NT2/D1 (cell line): ENCODE data around the gene ERH.

ENCODE experiments used
- DNase-seq: peaks from one replicate; pipeline ENCODE4 v3.0.0-alpha.2; 2011; ENCODE audit warnings: low read depth, low spot score
- H3K27me3 ChIP-seq: 2 replicates; pipeline ENCODE4 v1.6.0; 2011; ENCODE audit warnings: mild to moderate bottlenecking; ENCODE audit not compliant: insufficient read length, insufficient read depth
- H3K36me3 ChIP-seq: 2 replicates; pipeline ENCODE4 v1.6.1; 2011; ENCODE audit warnings: mild to moderate bottlenecking, low read length, mixed read lengths; ENCODE audit not compliant: insufficient read depth, insufficient read length
- H3K4me1 ChIP-seq: 2 replicates; pipeline ENCODE4 v1.5.1; 2011; ENCODE audit not compliant: insufficient read depth, insufficient read length
- H3K4me3 ChIP-seq: 2 replicates; pipeline ENCODE4 v1.5.1; 2011; ENCODE audit warnings: low read depth; ENCODE audit not compliant: insufficient read length
- H3K9ac ChIP-seq: 2 replicates; pipeline ENCODE4 v1.6.0; 2011; ENCODE audit warnings: low read depth; ENCODE audit not compliant: insufficient read length
- H3K9me3 ChIP-seq: 2 replicates; pipeline ENCODE4 v1.5.1; 2011; ENCODE audit warnings: mild to moderate bottlenecking, low read length; ENCODE audit not compliant: insufficient read depth
- SUZ12 ChIP-seq: IDR thresholded peaks from 2 replicates; pipeline ENCODE4 v1.6.1; 2011; ENCODE audit not compliant: insufficient read length, insufficient read depth; ENCODE audit errors: extremely low read depth
- YY1 ChIP-seq: IDR thresholded peaks from 2 replicates; pipeline ENCODE4 v1.6.1; 2011; ENCODE audit not compliant: insufficient read length, insufficient read depth
- ZNF274 ChIP-seq: IDR thresholded peaks from 2 replicates; pipeline ENCODE4 v1.6.1; 2011; ENCODE audit warnings: mild to moderate bottlenecking, low read depth, low read length

Gene ERH

DNA sequence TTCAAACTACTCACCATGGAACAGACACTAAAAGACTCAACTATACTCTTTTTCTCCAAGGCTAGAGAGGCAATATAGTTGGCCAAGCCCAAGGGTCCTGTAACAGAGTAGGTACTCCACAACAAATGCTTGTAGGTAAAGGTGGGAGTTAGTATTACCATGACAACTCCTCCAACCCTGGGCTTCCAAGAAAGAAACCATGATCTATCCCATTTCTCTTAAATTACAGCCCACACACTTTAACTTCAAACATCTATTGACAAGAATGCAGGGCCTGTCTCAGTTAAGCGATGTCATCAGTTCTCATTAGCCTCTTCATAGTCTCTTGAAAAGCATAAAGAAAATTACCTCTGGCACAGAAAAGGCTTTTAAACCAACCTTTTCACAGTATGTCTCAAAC, 25.0 kb downstream of the ERH start:
- Histone ChIP-seq H3K9me3 (no peaks in the 10 kb centered on the region), H3K9ac (no peak overlapping the region), H3K4me1 (no peaks in the 10 kb centered on the region), H3K4me3 (no peak overlapping the region), H3K36me3 (peaks cover 29% of the 10 kb centered on the region), H3K27me3 (no peaks in the 10 kb centered on the region)
- TF ChIP-seq ZNF274 (no peak), SUZ12 (no peak)
- DNase-seq, result no peak

DNA sequence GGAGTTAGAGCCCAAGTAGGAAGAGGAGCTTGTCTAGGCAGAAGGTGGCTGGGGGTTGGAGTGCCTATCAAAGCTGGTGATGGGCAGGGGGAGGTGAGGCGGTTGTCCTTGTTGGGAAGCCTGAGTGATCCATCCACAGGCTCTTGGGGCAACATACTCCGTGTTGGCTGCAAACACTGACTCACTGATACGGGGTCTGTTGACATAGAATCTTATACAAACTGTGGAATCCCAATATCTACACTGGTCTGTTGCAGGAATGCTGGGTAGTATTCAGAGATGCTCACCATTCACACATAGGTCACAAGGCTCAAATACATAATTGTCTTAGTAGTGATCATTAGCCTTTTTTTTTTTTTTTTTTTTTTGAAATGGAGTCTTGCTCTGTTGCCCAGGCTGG, 26.0 kb downstream of the ERH start:
- TF ChIP-seq YY1 (no peak), SUZ12 (no peak), ZNF274 (no peak)
- H3K9ac ChIP-seq, result no peak overlapping the region
- H3K4me3 ChIP-seq, result no peak overlapping the region
- no peaks in the 10 kb centered on the region for H3K27me3 ChIP-seq
- H3K4me1 ChIP-seq, result no peaks in the 10 kb centered on the region
- DNase-seq, result no peak
- peaks cover 23% of the 10 kb centered on the region for H3K36me3 ChIP-seq
- H3K9me3 ChIP-seq, result no peaks in the 10 kb centered on the region

DNA sequence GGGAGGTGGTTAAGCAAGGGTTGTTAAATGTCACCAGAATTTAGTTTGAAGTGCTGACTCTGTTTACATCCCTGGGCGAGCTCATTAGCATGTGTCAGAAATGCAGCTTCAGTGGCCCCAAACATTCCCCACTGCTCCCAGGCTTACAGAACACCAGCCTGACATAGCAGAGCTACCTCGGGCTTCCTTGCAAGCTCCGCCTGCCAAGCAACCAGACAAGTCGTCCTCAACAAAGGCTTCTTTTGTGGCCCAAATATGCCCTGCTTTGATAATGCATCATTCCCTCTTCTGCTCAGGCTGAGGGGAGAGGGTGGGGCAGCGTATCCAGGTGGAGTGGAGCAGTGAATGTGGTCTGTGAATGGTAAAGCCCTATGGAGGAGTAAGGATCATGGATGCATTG, 28.0 kb downstream of the ERH start:
- H3K27me3 ChIP-seq, result no peaks in the 10 kb centered on the region
- peaks cover 9% of the 10 kb centered on the region for H3K36me3 ChIP-seq
- TF ChIP-seq SUZ12 (no peak), ZNF274 (no peak), YY1 (no peak)
- H3K9me3 ChIP-seq, result no peaks in the 10 kb centered on the region
- no peak overlapping the region for H3K4me3 ChIP-seq
- no peak overlapping the region for H3K9ac ChIP-seq
- DNase-seq, result no peak
- no peaks in the 10 kb centered on the region for H3K4me1 ChIP-seq

DNA sequence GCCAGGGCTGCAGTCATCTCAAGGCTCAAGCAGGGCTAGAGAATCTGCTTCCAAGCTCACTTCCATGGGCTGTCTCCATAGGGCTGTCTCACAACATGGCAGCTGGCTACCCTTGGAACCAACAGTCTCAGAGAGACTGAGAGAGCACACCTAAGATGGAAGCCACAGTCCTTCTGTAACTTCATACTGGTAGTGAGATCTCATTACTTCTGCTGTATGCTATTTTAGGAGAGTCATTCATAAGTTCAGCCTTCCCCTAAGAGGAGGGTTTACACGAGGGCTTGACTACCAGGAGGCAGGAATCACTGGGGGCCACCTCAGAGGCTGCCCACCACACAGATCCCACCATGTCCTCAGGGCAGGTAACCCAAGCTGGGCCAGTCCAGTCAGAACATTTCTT, 29.7 kb downstream of the ERH start:
- TF ChIP-seq YY1, result no peak
- TF ChIP-seq ZNF274, result no peak
- no peak for TF ChIP-seq SUZ12
- Histone ChIP-seq H3K9me3 (no peaks in the 10 kb centered on the region), H3K27me3 (no peaks in the 10 kb centered on the region), H3K36me3 (peaks cover 5% of the 10 kb centered on the region), H3K4me3 (no peak overlapping the region), H3K9ac (no peak overlapping the region), H3K4me1 (no peaks in the 10 kb centered on the region)
- DNase-seq, result no peak

DNA sequence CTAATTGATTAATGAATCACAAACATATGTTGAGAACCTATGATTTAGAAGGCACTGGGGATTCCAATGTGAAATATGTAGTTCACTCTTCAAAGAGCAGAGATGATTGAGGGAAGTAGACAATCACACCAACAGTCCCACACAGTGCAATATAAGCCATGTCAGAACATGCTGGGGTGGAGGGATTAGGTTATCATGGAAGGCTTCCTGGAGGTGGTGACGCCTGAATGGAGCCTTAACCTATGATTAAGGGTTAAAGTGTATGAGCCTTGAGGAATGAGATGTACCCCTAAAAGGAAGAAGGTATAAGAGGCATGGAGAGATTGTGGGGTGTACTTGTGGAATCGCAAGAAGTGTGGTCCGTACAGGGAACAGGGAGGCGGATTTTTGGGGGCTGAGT, 31.3 kb downstream of the ERH start:
- H3K9ac ChIP-seq, result no peak overlapping the region
- H3K9me3 ChIP-seq, result no peaks in the 10 kb centered on the region
- no peak overlapping the region for H3K4me3 ChIP-seq
- H3K36me3 ChIP-seq, result no peaks in the 10 kb centered on the region
- no peak for DNase-seq
- no peaks in the 10 kb centered on the region for H3K4me1 ChIP-seq
- TF ChIP-seq ZNF274 (no peak), SUZ12 (no peak), YY1 (no peak)
- H3K27me3 ChIP-seq, result no peaks in the 10 kb centered on the region

DNA sequence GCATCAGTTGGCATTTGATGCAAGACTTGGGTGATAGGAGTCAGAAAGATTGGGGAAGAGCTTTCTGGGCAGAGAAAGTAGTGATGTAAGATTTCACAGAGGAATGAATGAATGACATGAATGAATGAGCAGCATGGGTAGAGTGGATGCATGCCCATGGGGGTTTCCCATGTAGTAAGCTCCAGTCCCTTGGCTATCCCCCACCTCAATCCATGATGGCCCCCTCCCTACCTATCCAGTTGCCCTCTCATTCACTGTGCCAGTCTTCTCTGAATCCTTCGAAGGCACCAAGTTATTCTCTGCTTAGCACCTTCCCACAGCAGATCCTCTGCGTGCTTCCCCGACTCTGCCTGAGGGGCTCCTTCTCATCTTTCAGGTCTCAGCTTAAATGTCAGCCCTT, 32.0 kb downstream of the ERH start:
- H3K4me1 ChIP-seq, result no peaks in the 10 kb centered on the region
- H3K9ac ChIP-seq, result no peak overlapping the region
- H3K9me3 ChIP-seq, result no peaks in the 10 kb centered on the region
- no peaks in the 10 kb centered on the region for H3K36me3 ChIP-seq
- no peaks in the 10 kb centered on the region for H3K27me3 ChIP-seq
- no peak overlapping the region for H3K4me3 ChIP-seq
- no peak for DNase-seq
- TF ChIP-seq YY1 (no peak), SUZ12 (no peak), ZNF274 (no peak)

DNA sequence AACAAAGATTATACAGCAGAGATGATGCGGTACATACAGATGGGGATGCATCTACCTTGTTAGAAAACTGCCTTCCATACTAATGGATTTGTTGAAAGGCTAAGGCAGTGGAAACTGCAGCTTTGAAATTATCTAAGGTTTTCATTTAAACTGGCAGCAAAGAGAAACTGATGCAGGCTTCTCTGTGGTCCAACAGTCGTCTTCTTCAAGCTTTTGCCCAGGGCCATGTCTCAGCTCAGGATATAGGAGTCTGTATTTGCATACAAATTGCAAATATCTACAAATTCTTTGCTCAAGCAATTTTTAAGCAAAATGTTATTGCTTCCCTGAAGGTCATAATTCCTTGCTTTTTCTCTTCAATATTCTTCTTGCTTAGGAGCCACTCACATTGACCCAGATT, 33.7 kb downstream of the ERH start:
- Histone ChIP-seq H3K36me3 (no peaks in the 10 kb centered on the region), H3K4me3 (no peak overlapping the region), H3K9ac (no peak overlapping the region), H3K27me3 (no peaks in the 10 kb centered on the region), H3K9me3 (no peaks in the 10 kb centered on the region), H3K4me1 (no peaks in the 10 kb centered on the region)
- no peak for TF ChIP-seq SUZ12
- TF ChIP-seq ZNF274, result no peak
- no peak for TF ChIP-seq YY1
- DNase-seq, result no peak

DNA sequence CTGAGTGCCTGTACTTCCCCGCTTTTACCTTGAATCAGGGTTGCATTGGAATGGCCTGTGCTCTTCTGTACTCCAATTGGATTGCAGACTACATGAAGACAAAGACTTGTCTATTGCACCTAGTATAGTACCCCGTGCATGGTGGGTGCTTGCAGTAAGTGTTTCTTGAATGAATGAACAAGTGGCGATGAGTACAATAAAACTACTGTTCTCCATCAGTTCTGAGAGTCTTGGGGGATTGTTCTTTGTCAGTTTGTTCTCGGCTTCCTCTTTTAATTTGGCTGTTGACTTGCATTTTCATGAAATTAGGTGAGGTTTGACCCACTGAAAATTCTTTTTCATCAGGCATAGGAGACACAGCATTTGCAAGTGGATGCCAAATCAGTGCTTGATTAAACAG, 34.1 kb downstream of the ERH start:
- H3K36me3 ChIP-seq, result no peaks in the 10 kb centered on the region
- H3K4me3 ChIP-seq, result no peak overlapping the region
- H3K9me3 ChIP-seq, result no peaks in the 10 kb centered on the region
- H3K9ac ChIP-seq, result no peak overlapping the region
- DNase-seq, result no peak
- no peaks in the 10 kb centered on the region for H3K27me3 ChIP-seq
- no peaks in the 10 kb centered on the region for H3K4me1 ChIP-seq
- TF ChIP-seq ZNF274 (no peak), YY1 (no peak), SUZ12 (no peak)
